Adrenal gland (tissue), 12 donors: ENCODE data around the gene GAL3ST3. TPM values are rescaled to one million over a fixed set of nuclear protein-coding genes. Genes with fewer than 3 reads are reported as not detected.

Experiments
- DNase-seq, 7 donors: peaks; one replicate each; pipeline ENCODE4 v3.0.0-alpha.2; 2019 to 2020
- H3K27ac ChIP-seq, 5 donors: fragments of 200-600 bp; sonication (generic) in 4 of 5; 1 replicate in 3 of 5; 2 replicates in 2 of 5; pipeline versions ENCODE4 v1.5.1 to v1.8.0; 2016 to 2020; ENCODE audit warnings: mild to moderate bottlenecking in 1 of 5
- H3K27me3 ChIP-seq: fragments of 200-600 bp; 2 replicates; pipeline ENCODE4 v1.8.0; 2021
- H3K36me3 ChIP-seq, 2 donors: fragments of 200-600 bp; replicated peaks in 1 of 2; 1 replicate in 1 of 2; 2 replicates in 1 of 2; pipeline versions ENCODE4 v1.5.1 to v1.8.0; 2018 to 2022
- H3K4me1 ChIP-seq, 2 donors: fragments of 200-600 bp; replicated peaks in 1 of 2; 1 replicate in 1 of 2; 2 replicates in 1 of 2; pipeline versions ENCODE4 v1.5.1 to v1.8.0; 2018 to 2021
- H3K4me3 ChIP-seq, 4 donors: fragments of 200-600 bp; sonication (generic) in 3 of 4; one replicate each; pipeline ENCODE4 v1.5.1; 2016 to 2018
- H3K9me3 ChIP-seq, 3 donors: fragments of 200-600 bp; sonication (generic) in 1 of 3; replicated peaks in 1 of 3; 1 replicate in 2 of 3; 2 replicates in 1 of 3; pipeline versions ENCODE4 v1.5.1 to v1.8.0; 2016 to 2021
- POLR2A ChIP-seq, 2 donors: fragments of 450-650 bp; IDR thresholded peaks; one replicate each; pipeline ENCODE4 v1.6.1; 2017; ENCODE audit warnings: antibody characterized with exemption in 2 of 2, mild to moderate bottlenecking in 2 of 2, moderate library complexity in 1 of 2
- WGBS, 4 donors: extraction: QIAGEN DNeasy Blood & Tissue Kit in 2 of 4; methylation state at CpG; one replicate each; pipeline versions ENCODE4 v1.1.5 to v1.1.7; 2013 to 2017; 5-methylcytosine and 5-hydroxymethylcytosine counted together
- intact Hi-C, 2 donors: fragments of 100-400 bp; cut with DNase I; formaldehyde crosslinking; loops; one replicate each; pipeline versions ENCODE4 v1.14.1 to v1.15.0; 2022 to 2023
- polyA plus RNA-seq, 3 donors: library from polyadenylated mRNA; stranded (reverse); fragments of 200-250 nt in 2 of 3; fragments of 350-450 nt in 1 of 3; fragmentation: Illumina TruSeq in 1 of 3; extraction: RNeasy Lipid Tissue Mini Kit (QIAGEN cat#74804) in 1 of 3; gene quantifications; one replicate each; pipeline ENCODE4 v1.2.3, GENCODE V29; 2013 to 2014
- total RNA-seq, 9 donors: library from RNA; depleted of rRNA in 4 of 9; stranded (reverse); fragments of >200 nt in 4 of 9; fragments of 120-200 nt in 1 of 9; fragmentation: NEBNext Ultra II Directional in 1 of 9; extraction: Animal tissue kit (Norgen Biotek cat#: 25700) in 1 of 9; gene quantifications; one replicate each; pipeline versions ENCODE4 v1.1.0 to v1.2.4, GENCODE V29; 2013 to 2023
- TF ChIP-seq, protein P1 (sequence below), 6 experiments: fragments of 450-650 bp in 4 of 6; fragments of 200-600 bp in 2 of 6; sonication (generic) in 1 of 6; IDR thresholded peaks; 1 replicate in 5 of 6; 2 replicates in 1 of 6; pipeline versions ENCODE4 v1.5.1 to v1.8.0; 2016 to 2021; ENCODE audit warnings: antibody characterized with exemption in 6 of 6, mild to moderate bottlenecking in 2 of 6, moderate library complexity in 1 of 6
- donor health status: healthy with polysubstance abuse.
- donor health status: Bipolar disorder and iron deficiency.
- donor health status: DM: yes; HTN: yes; CAD: no.
- donor health status: DM: no; HTN: no; CAD: no.
- donor health status: DM: no; HTN: no; CAD: no.
- donor health status: DM: yes; HTN: yes; CAD: no.

Gene GAL3ST3
- total and polyA plus RNA-seq, 12 donors: 0.11 to 0.41 (median 0.22) TPM; not detected in 8

DNA sequence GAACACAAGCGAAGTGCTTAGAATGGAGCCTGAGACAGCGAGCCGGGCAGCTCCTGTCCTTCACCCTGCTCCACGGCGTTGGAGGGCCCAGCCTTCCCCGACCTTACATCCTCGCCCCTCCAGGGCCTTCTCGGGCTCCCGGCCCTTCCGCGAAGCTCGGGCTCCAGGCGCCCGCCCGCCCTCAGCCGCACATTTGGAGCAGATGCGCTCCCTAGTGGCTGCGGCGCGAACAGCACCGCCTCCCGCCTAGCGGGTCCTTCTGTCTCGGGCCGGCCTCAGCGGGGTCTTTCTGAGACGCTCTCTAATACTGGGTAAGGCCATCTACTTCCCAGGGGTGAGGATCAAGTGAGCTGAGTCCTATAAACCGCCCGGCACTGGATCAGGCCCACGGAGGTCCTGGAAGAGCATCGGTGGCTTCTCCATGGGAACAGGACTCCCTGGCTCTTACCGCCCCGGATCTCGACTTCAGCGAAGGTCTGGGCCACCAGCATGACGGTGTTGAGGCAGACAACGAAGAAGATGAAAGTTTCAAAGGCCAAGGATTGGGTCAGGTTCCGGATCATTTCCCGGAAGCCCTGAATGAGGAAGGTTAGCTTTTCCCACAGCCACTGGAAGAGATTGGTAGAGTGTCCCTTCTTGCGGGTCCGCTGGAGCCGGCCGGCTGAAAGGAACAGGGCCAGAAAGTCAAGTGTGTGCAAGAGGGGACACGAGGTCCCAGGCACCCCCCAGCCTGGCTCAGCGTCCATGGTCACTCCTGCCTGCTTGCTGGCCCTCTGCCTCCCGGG, 26.4 kb downstream of the GAL3ST3 start:
- no peak for TF ChIP-seq POLR2A (IDR thresholded peaks at IDR 0.05)
- TF ChIP-seq, protein P1, sequence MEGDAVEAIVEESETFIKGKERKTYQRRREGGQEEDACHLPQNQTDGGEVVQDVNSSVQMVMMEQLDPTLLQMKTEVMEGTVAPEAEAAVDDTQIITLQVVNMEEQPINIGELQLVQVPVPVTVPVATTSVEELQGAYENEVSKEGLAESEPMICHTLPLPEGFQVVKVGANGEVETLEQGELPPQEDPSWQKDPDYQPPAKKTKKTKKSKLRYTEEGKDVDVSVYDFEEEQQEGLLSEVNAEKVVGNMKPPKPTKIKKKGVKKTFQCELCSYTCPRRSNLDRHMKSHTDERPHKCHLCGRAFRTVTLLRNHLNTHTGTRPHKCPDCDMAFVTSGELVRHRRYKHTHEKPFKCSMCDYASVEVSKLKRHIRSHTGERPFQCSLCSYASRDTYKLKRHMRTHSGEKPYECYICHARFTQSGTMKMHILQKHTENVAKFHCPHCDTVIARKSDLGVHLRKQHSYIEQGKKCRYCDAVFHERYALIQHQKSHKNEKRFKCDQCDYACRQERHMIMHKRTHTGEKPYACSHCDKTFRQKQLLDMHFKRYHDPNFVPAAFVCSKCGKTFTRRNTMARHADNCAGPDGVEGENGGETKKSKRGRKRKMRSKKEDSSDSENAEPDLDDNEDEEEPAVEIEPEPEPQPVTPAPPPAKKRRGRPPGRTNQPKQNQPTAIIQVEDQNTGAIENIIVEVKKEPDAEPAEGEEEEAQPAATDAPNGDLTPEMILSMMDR (IDR thresholded peaks at IDR 0.05): peak; percentile 78 to 97 (median 91)
- H3K36me3 ChIP-seq: no peaks in the 10 kb centered on the region
- no peak overlapping the region for H3K27ac ChIP-seq
- H3K27me3 ChIP-seq: no peaks in the 10 kb centered on the region
- no peaks in the 10 kb centered on the region for H3K9me3 ChIP-seq
- intact Hi-C loops: no loop called here
- peak overlapping the region in 1 of 4 donors; percentile 17 for H3K4me3 ChIP-seq
- peak; percentile 56 to 80 (median 72) for DNase-seq
- H3K4me1 ChIP-seq: peaks cover 7 to 14% of the 10 kb centered on the region in 2 donors
- 15 to 27% (median 17%) methylated on average over 27 to 46 of the region's 46 CpGs for WGBS, 4 donors

DNA sequence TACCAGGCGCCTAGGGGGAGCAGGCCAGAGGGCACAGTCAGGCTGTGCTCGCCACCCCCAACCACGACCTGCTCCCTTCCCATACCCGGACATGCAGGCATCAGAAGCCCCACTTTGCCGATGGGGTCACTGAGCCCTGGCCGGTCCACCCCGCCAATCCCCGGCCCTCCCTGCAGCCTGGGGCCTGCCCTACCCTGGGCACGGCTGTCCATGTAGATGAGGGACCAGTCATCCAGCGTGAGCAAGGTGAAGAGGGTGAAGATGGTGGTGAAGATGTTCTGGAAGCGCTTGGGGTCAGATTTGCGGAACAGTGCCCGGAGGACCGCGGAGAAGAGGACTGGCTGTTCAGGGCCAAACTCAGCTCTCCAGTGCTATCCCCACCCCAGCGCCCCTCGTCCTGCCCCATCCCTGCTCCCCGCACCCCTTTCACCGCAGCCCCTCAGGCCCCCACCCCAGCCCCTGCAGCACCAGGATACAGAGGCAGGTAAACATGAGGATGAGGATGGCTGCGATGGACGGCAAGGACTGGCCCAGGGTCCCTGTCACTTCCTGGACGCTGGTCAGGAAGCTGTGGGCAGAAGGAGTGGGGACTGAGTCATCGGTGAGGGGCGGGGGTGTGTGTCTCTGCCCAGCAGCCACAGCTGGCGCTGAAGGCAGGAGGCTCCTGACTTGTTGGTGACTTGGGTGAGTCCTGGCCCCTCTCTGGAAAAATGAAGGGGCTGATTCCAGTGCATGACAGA, 28.2 kb downstream of the GAL3ST3 start:
- WGBS, 4 donors: 66 to 73% (median 69%) methylated on average over 18 to 25 of the region's 25 CpGs
- DNase-seq: peak; percentile 63 to 90 (median 84)
- Histone ChIP-seq H3K4me3 (no peak overlapping the region), H3K9me3 (no peaks in the 10 kb centered on the region), H3K4me1 (peaks cover 7 to 14% of the 10 kb centered on the region in 2 donors), H3K27me3 (no peaks in the 10 kb centered on the region), H3K27ac (no peak overlapping the region), H3K36me3 (no peaks in the 10 kb centered on the region)
- TF ChIP-seq, protein P1 (IDR thresholded peaks at IDR 0.05): no peak
- TF ChIP-seq POLR2A (IDR thresholded peaks at IDR 0.05): no peak
- intact Hi-C loops: no loop called here

DNA sequence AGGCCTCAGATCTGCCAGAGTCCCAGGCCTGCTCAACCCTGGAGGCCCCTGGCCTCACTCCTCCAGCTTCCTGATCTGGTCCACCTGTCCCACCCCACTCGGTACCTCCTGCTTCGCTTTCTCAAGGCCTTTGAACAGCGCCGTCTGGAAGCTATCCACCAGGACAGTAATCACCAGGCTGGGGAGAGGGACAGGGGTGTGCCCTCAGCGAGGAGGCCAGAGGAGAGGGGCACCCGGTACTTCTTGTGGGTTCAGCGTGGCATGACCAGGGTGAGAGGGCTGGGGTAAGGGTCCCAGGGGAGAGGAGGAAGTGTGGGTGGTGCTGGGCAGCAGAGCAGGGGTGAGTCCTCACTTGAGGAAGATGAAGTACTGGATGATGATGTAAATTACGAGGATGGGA, 28.7 kb downstream of the GAL3ST3 start:
- TF ChIP-seq, protein P1 (IDR thresholded peaks at IDR 0.05): no peak
- TF ChIP-seq POLR2A (IDR thresholded peaks at IDR 0.05): no peak
- no peak for DNase-seq
- peaks cover 7 to 14% of the 10 kb centered on the region in 2 donors for H3K4me1 ChIP-seq
- WGBS, 4 donors: 51 to 70% (median 56%) methylated on average over 3 to 8 of the region's 8 CpGs
- no peaks in the 10 kb centered on the region for H3K36me3 ChIP-seq
- H3K9me3 ChIP-seq: no peaks in the 10 kb centered on the region
- H3K4me3 ChIP-seq: no peak overlapping the region
- H3K27me3 ChIP-seq: no peaks in the 10 kb centered on the region
- intact Hi-C loops: no loop called here
- H3K27ac ChIP-seq: no peak overlapping the region

DNA sequence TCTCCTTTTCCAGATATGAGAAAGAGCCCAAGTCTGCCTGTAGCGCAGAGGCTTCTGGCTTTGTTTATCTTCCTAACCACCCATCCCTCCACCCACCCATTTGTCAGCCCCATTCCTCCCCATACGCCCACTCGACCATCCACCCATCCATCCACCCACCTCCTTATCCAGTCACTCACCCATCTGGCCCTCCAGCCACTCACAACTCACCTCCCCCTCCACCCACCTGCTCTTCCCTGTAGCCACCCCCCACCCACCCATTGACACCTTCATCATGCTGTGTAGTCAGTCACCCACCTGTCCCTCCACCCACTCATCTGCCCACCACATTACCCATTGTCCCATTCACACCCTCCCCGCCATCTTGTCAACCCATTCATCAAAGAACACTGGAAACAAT, 31.6 kb downstream of the GAL3ST3 start:
- peaks cover under 1% of the 10 kb centered on the region for H3K27me3 ChIP-seq
- H3K4me1 ChIP-seq: peaks cover 7 to 9% of the 10 kb centered on the region in 2 donors
- TF ChIP-seq, protein P1 (IDR thresholded peaks at IDR 0.05): no peak
- no peak for TF ChIP-seq POLR2A (IDR thresholded peaks at IDR 0.05)
- no peak overlapping the region for H3K27ac ChIP-seq
- DNase-seq: no peak
- no peaks in the 10 kb centered on the region for H3K36me3 ChIP-seq
- H3K4me3 ChIP-seq: no peak overlapping the region
- 78 to 83% (median 79%) methylated on average over 3 to 4 of the region's 4 CpGs for WGBS, 4 donors
- H3K9me3 ChIP-seq: no peaks in the 10 kb centered on the region
- intact Hi-C loops: no loop called here
